WERI-Rb-1 (cell line): ENCODE measurements around the gene CEP290.

Experiments
- DNase-seq: peaks from one replicate; pipeline ENCODE4 v3.0.0-alpha.2; 2020
- H3K27ac ChIP-seq: fragments of 250-450 bp; sonication (Bioruptor Pico); 2 replicates; pipeline ENCODE4 v1.5.1; 2020; ENCODE audit warnings: mild to moderate bottlenecking, moderate library complexity
- H3K27me3 ChIP-seq: fragments of 250-450 bp; sonication (Bioruptor Pico); 2 replicates; pipeline ENCODE4 v1.5.1; 2021; ENCODE audit warnings: mild to moderate bottlenecking, low read depth, moderate library complexity; ENCODE audit not compliant: insufficient read depth, severe bottlenecking
- H3K36me3 ChIP-seq: fragments of 250-450 bp; sonication (Bioruptor Pico); 2 replicates; pipeline ENCODE4 v1.5.1; 2020; ENCODE audit warnings: mild to moderate bottlenecking, moderate library complexity
- H3K4me3 ChIP-seq: 2 replicates; pipeline ENCODE4 v1.5.1; 2011; ENCODE audit warnings: low read depth, mild to moderate bottlenecking, control low read depth, low read length
- H3K9me3 ChIP-seq: fragments of 250-450 bp; sonication (Bioruptor Pico); 2 replicates; pipeline ENCODE4 v1.5.1; 2021; ENCODE audit warnings: mild to moderate bottlenecking, moderate library complexity; ENCODE audit not compliant: severe bottlenecking
- TF ChIP-seq, protein P1 (sequence below): IDR thresholded peaks from 2 replicates; pipeline ENCODE4 v1.5.1; 2011; ENCODE audit warnings: low read depth, mild to moderate bottlenecking, control low read depth, inconsistent platforms, low read length

Gene CEP290

DNA sequence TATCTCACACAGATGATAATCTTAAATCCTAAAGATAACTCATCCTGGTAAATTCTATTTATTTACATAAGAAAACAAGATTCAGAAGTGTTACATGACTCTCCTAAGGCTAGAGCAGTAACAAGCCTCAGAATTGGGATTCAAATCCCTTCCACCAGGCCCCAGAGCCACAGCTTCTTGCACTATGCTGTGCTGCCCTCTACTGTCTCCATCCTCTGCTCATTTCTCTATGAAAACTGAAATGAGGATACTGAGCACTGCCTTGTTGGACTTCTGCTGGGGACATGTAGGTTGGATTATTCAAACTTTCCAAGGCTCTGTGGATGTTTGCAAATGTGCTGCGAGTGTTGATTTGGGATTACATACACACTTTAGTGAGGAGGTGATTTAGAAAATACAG is 89.2 kb downstream of the CEP290 start:
- no peak overlapping the region for H3K27ac ChIP-seq
- H3K27me3 ChIP-seq, result no peaks in the 10 kb centered on the region
- peaks cover 17% of the 10 kb centered on the region for H3K36me3 ChIP-seq
- TF ChIP-seq, protein P1, sequence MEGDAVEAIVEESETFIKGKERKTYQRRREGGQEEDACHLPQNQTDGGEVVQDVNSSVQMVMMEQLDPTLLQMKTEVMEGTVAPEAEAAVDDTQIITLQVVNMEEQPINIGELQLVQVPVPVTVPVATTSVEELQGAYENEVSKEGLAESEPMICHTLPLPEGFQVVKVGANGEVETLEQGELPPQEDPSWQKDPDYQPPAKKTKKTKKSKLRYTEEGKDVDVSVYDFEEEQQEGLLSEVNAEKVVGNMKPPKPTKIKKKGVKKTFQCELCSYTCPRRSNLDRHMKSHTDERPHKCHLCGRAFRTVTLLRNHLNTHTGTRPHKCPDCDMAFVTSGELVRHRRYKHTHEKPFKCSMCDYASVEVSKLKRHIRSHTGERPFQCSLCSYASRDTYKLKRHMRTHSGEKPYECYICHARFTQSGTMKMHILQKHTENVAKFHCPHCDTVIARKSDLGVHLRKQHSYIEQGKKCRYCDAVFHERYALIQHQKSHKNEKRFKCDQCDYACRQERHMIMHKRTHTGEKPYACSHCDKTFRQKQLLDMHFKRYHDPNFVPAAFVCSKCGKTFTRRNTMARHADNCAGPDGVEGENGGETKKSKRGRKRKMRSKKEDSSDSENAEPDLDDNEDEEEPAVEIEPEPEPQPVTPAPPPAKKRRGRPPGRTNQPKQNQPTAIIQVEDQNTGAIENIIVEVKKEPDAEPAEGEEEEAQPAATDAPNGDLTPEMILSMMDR, result peak; percentile 64
- no peaks in the 10 kb centered on the region for H3K9me3 ChIP-seq
- DNase-seq, result peak; percentile 39
- no peak overlapping the region for H3K4me3 ChIP-seq

DNA sequence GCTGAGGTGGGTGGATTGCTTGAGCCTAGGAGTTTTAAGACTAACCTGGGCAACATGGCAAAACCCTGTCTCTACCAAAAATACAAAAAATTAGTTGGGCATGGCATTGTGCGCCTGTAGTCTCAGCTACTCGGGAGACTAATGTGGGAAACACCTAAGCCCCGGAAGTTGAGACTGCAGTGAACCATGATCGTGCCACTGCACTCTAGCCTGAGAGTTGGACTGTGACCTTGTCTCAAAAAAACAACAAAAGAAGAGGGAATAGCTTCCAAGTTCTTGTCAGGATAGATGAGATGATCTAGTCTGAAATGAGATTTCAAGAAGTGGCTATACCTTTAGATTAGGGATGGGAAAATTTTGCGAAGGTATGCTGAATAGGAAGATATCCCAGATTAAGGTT is 97.9 kb downstream of the CEP290 start:
- TF ChIP-seq, protein P1, result no peak
- DNase-seq, result no peak
- H3K4me3 ChIP-seq, result no peak overlapping the region
- no peaks in the 10 kb centered on the region for H3K27me3 ChIP-seq
- no peak overlapping the region for H3K27ac ChIP-seq
- H3K9me3 ChIP-seq, result no peaks in the 10 kb centered on the region
- peaks cover 62% of the 10 kb centered on the region for H3K36me3 ChIP-seq

DNA sequence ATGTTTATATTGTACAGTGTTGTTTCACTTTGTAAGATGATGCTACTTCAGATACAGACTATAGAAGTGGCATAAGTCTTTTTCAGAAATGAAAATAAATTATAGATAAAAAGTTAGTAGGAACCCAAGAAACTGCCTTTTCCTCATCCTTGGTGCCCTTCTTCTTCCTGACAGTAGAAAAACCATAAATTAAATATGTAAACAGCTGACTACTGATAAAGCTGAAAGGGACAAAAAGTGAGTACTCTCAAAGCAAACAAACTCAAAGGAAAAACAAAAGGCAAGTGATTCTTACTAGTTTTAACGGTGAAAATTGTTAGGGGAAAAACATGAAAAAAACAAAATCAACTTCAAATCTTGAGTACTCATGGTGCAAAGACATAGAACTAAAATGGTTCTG is 104.1 kb downstream of the CEP290 start:
- no peaks in the 10 kb centered on the region for H3K27me3 ChIP-seq
- H3K36me3 ChIP-seq, result peaks cover 20% of the 10 kb centered on the region
- no peak for DNase-seq
- no peak overlapping the region for H3K27ac ChIP-seq
- no peak overlapping the region for H3K4me3 ChIP-seq
- H3K9me3 ChIP-seq, result no peaks in the 10 kb centered on the region
- TF ChIP-seq, protein P1, result no peak

DNA sequence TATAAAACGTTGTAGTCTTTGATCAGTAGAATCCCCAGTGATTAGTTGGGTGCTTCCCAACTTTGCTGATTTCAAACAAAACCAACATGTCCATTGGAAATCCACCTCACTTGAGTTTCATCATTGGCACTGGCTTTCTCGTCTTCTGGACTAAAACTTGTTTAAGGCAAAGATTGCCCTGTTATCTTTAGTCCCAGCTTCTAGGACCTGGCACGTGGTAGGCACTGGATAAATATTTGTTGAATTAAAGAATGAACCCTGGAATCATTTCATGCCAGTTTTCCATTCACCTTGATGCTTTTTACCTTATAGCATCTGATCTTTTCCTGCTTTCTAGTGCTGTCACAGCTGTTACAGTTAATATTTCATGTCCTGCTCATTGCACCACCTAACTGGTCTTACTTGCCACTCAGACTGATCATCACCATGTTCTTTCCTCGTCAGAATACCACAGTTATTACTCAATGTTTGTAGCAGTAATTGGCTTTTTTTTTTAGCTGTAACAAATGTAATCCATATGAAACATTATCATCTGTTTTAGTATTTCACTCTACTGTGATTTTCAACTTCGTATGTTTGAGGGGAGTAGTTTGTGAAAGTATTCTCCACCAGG is 105.4 kb downstream of the CEP290 start:
- no peaks in the 10 kb centered on the region for H3K9me3 ChIP-seq
- H3K27me3 ChIP-seq, result no peaks in the 10 kb centered on the region
- H3K4me3 ChIP-seq, result peak overlapping the region; percentile 73
- TF ChIP-seq, protein P1, result no peak
- H3K36me3 ChIP-seq, result peaks cover 12% of the 10 kb centered on the region
- H3K27ac ChIP-seq, result no peak overlapping the region
- no peak for DNase-seq

DNA sequence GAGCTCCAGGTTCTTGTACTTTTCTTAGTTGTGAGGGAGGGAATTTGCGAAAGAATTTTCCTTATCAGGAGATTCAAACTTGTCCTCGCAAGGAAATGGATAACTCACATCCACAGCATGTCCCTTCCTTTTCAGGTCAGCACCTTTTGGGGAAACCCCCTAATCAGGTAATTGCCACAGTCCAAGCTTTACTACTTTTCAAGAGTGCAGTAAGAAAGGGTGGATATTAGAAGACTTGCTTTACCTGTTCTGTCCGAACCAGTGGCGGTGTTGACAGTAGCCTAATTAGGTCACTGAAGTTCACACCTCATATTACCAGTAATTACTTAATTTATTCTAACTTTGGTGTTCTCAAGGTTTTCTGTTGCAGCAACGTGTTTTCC is 106.0 kb downstream of the CEP290 start:
- Histone ChIP-seq H3K27ac (peak overlapping the region; percentile 83), H3K9me3 (no peaks in the 10 kb centered on the region), H3K27me3 (no peaks in the 10 kb centered on the region), H3K4me3 (peak overlapping the region; percentile 73), H3K36me3 (peaks cover 11% of the 10 kb centered on the region)
- DNase-seq, result no peak
- TF ChIP-seq, protein P1, result no peak
